ENCODE data around the gene ABTB2. TPM values are rescaled to one million over a fixed set of nuclear protein-coding genes. Genes with fewer than 3 reads are reported as not detected.

ABTB2 gene
- total RNA-seq, 4 donors from 2014 or later: 0.79 to 4.1 (median 3.7) TPM

DNA sequence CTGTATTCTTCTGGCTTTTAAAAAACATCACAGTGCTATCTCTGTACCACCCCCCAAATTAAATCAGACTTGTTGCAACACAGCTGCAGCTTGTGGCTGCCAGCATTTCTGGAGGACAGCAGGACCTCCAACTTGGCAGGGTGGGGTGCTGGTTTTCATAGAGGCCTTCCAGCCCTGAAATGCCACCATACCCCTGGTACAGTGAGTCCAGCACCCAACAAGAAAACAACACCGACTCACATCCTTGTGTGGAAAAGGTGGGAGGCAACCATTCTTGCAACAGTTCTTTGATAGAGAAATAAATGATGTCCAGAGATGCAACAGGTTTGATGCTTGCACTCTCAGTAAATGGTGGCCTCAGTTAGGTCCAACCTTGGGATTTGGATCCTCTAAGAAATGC is 96.0 kb downstream of the ABTB2 start:
- DNase-seq: no peak
- Histone ChIP-seq H3K27me3 (no peaks in the 10 kb centered on the region), H3K4me1 (peaks cover 3 to 23% (median 10%) of the 10 kb centered on the region in 3 donors), H3K36me3 (no peaks in the 10 kb centered on the region), H3K9me3 (no peaks in the 10 kb centered on the region), H3K4me3 (no peak overlapping the region), H3K27ac (no peak overlapping the region)
- intact Hi-C loops (cut with DNase I): no loop called here
- 78 to 80% methylated on average over 1 of the region's 1 CpG for WGBS, 2 donors
- TF ChIP-seq POLR2A (IDR thresholded peaks at IDR 0.05): no peak
- TF ChIP-seq, protein P1, sequence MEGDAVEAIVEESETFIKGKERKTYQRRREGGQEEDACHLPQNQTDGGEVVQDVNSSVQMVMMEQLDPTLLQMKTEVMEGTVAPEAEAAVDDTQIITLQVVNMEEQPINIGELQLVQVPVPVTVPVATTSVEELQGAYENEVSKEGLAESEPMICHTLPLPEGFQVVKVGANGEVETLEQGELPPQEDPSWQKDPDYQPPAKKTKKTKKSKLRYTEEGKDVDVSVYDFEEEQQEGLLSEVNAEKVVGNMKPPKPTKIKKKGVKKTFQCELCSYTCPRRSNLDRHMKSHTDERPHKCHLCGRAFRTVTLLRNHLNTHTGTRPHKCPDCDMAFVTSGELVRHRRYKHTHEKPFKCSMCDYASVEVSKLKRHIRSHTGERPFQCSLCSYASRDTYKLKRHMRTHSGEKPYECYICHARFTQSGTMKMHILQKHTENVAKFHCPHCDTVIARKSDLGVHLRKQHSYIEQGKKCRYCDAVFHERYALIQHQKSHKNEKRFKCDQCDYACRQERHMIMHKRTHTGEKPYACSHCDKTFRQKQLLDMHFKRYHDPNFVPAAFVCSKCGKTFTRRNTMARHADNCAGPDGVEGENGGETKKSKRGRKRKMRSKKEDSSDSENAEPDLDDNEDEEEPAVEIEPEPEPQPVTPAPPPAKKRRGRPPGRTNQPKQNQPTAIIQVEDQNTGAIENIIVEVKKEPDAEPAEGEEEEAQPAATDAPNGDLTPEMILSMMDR (IDR thresholded peaks at IDR 0.05): no peak

DNA sequence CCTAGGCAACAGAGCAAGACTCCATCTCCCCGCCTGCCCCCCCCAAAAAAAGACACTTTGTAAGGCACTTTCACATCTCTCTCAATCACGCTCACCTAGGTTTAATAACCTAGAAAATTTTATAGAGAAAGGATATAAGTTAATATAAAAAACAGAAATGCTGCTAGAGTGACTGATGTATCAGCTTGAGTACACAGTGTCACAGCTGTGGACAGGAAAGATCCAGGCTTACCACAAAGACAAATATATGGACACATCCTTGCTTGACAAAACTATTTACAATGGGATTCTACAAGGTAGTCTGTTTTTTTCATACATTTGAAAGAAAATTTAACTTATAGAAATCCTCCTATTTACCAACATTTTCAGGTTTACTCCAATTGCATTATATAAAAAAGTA is 96.7 kb downstream of the ABTB2 start:
- TF ChIP-seq, protein P1 (IDR thresholded peaks at IDR 0.05): no peak
- TF ChIP-seq POLR2A (IDR thresholded peaks at IDR 0.05): no peak
- H3K27me3 ChIP-seq: no peaks in the 10 kb centered on the region

DNA sequence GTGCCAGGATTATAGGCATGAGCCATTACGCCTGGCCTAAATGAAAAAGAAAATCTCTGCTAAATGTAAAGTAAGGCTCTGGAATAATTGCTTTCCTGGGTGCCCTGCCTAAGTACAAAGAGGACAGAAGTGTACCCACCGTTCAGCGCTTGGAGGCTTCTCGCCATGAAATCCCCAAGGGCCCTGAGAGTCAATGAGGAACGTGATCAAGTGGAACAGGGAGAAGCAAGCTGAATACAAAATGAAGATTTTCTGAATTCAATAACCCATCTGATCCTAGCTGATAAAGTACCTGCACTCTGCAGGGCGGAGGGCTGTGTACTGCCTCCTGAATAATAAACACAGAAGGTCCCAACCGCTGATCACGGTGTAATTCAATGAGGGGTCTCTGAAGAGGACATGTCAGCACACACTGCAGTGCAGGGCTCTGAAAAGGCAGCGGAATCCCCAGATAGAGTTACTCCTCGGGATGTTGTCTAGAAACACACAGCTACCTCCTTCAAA is 97.7 kb downstream of the ABTB2 start:
- H3K27ac ChIP-seq: no peak overlapping the region
- TF ChIP-seq, protein P1 (IDR thresholded peaks at IDR 0.05): no peak
- TF ChIP-seq POLR2A (IDR thresholded peaks at IDR 0.05): no peak
- peaks cover 0 to 12% (median 5%) of the 10 kb centered on the region in 3 donors for H3K4me1 ChIP-seq
- no peaks in the 10 kb centered on the region for H3K9me3 ChIP-seq
- H3K27me3 ChIP-seq: no peaks in the 10 kb centered on the region
- H3K4me3 ChIP-seq: no peak overlapping the region
- DNase-seq: no peak
- no peaks in the 10 kb centered on the region for H3K36me3 ChIP-seq
- WGBS, 2 donors: 85 to 91% methylated on average over 10 of the region's 10 CpGs
- intact Hi-C loops (cut with DNase I): no loop called here

More for the DNA sequence above, 96.7 kb downstream of the ABTB2 start:
- Histone ChIP-seq H3K4me1 (peaks cover 0 to 16% (median 8%) of the 10 kb centered on the region in 3 donors), H3K36me3 (no peaks in the 10 kb centered on the region), H3K4me3 (no peak overlapping the region), H3K9me3 (no peaks in the 10 kb centered on the region), H3K27ac (no peak overlapping the region)
- WGBS, 2 donors: 82 to 90% methylated on average over 2 of the region's 2 CpGs
- intact Hi-C loops (cut with DNase I): no loop called here
- DNase-seq: no peak

DNA sequence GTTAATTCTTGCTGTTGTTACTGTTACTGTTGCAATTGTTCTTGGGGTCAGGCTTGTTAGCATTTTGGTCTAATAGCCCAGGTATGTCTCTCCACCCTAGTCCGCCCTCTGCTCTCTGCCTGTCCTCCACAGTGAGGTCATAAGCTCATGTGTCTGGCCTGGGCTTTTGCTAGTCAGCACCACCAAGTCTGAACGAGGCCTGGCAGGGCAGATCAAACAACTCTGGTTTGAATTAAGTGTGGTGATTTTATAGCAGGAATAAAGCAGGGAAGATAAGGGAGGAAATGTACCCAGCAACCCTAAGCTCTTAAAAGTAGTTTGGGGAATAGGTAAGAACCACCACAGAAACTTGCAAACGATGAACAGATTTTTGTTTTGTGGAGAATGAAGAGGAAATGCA is 98.7 kb downstream of the ABTB2 start:
- Histone ChIP-seq H3K27me3 (no peaks in the 10 kb centered on the region), H3K4me1 (peaks cover 0 to 12% (median 5%) of the 10 kb centered on the region in 3 donors), H3K36me3 (no peaks in the 10 kb centered on the region), H3K27ac (no peak overlapping the region), H3K4me3 (no peak overlapping the region), H3K9me3 (no peaks in the 10 kb centered on the region)
- no peak for DNase-seq
- intact Hi-C loops (cut with DNase I): no loop called here
- no peak for TF ChIP-seq POLR2A (IDR thresholded peaks at IDR 0.05)
- TF ChIP-seq, protein P1 (IDR thresholded peaks at IDR 0.05): no peak
- 58 to 69% methylated on average over 2 to 3 of the region's 3 CpGs for WGBS, 2 donors

DNA sequence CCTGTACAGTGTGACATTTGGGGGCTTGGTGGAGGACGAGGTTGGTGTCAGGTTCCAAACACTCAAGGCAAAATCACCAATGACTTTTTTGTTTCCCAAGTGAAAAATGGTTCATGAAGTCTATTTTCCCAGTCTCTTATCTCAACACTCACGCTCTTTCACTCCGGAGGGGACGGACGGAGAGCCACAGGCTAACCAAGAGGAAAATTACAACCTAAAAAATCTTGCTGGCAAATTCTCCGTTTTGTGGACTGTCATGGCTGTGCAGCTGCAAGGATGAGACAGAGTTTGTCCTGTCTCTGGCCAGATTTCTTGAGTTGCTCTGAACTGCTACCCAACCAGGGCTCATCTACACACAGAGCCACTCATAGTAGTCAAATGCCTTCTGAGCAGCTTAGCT is 101.2 kb downstream of the ABTB2 start:
- Histone ChIP-seq H3K4me1 (peaks cover 0 to 11% (median under 1%) of the 10 kb centered on the region in 3 donors), H3K36me3 (no peaks in the 10 kb centered on the region), H3K27ac (no peak overlapping the region), H3K27me3 (no peaks in the 10 kb centered on the region), H3K4me3 (no peak overlapping the region), H3K9me3 (no peaks in the 10 kb centered on the region)
- TF ChIP-seq POLR2A (IDR thresholded peaks at IDR 0.05): no peak
- TF ChIP-seq, protein P1 (IDR thresholded peaks at IDR 0.05): no peak
- WGBS, 2 donors: 81 to 85% methylated on average over 6 of the region's 6 CpGs
- DNase-seq: no peak
- intact Hi-C loops (cut with DNase I): no loop called here

Data from esophagus squamous epithelium (tissue), 5 donors.